Measurements from ENCODE around the gene PROM1.

DNA sequence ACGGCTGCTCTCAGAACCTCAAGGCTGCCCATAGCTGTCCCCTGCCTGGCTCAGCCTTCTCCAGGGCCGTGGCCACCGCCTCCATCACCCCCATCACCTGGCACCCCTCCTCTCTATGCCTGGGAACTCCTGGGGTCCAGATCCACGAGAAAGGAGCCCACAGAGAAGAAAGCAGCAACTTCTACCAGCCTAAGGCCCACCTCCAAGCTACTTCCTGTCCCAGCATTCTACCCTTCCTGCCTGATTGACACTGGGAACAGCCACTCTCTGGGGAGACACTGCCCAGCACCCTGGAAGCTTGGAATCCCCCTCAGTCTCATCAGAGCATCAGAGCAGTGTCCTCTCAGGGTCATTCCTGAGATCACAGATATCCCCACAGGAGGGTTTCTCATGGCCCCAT, 36.9 kb upstream of the PROM1 start:
- TF ChIP-seq, protein P1, sequence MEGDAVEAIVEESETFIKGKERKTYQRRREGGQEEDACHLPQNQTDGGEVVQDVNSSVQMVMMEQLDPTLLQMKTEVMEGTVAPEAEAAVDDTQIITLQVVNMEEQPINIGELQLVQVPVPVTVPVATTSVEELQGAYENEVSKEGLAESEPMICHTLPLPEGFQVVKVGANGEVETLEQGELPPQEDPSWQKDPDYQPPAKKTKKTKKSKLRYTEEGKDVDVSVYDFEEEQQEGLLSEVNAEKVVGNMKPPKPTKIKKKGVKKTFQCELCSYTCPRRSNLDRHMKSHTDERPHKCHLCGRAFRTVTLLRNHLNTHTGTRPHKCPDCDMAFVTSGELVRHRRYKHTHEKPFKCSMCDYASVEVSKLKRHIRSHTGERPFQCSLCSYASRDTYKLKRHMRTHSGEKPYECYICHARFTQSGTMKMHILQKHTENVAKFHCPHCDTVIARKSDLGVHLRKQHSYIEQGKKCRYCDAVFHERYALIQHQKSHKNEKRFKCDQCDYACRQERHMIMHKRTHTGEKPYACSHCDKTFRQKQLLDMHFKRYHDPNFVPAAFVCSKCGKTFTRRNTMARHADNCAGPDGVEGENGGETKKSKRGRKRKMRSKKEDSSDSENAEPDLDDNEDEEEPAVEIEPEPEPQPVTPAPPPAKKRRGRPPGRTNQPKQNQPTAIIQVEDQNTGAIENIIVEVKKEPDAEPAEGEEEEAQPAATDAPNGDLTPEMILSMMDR (IDR thresholded peaks at IDR 0.05), result no peak
- TF ChIP-seq POLR2A (IDR thresholded peaks at IDR 0.05), result no peak
